Measurements from ENCODE around the gene TFF1.

DNA sequence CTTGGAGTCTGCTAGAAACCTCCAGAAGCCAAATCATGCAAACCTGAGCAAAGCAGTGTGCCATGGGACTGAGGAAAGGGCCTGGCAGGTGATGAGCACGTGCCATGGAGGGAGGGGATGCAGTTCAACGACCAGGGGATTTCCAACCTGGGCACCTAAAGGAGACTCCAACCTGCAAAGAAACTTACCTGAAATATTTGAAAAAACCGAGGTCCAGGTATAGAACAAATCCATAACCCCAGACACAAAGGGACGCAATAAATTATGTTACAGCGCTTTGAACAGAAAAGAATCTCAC lies 46.2 kb upstream of the TFF1 start:
- TF ChIP-seq, protein P1, sequence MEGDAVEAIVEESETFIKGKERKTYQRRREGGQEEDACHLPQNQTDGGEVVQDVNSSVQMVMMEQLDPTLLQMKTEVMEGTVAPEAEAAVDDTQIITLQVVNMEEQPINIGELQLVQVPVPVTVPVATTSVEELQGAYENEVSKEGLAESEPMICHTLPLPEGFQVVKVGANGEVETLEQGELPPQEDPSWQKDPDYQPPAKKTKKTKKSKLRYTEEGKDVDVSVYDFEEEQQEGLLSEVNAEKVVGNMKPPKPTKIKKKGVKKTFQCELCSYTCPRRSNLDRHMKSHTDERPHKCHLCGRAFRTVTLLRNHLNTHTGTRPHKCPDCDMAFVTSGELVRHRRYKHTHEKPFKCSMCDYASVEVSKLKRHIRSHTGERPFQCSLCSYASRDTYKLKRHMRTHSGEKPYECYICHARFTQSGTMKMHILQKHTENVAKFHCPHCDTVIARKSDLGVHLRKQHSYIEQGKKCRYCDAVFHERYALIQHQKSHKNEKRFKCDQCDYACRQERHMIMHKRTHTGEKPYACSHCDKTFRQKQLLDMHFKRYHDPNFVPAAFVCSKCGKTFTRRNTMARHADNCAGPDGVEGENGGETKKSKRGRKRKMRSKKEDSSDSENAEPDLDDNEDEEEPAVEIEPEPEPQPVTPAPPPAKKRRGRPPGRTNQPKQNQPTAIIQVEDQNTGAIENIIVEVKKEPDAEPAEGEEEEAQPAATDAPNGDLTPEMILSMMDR (IDR thresholded peaks at IDR 0.05; ENCODE audit: borderline replicate concordance, extremely low read depth, low read length, poor library complexity, severe bottlenecking) = no peak
- TF ChIP-seq EZH2 (IDR thresholded peaks at IDR 0.05; ENCODE audit: borderline replicate concordance, low read depth, low read length, severe bottlenecking) = no peak
